Stomach (tissue), 9 donors: ENCODE results near the gene BRD3. TPM values are rescaled to one million over a fixed set of nuclear protein-coding genes. Genes with fewer than 3 reads are reported as not detected.
A peak's percentile ranks its signal among the peaks of the same experiment; 100 is the strongest.

ENCODE experiments used
- DNase-seq, 2 donors: peaks; one replicate each; pipeline versions ENCODE4 v3.0.0 to v3.0.0-alpha.2; 2013 to 2019
- H3K27ac ChIP-seq, 5 donors: fragments of 200-600 bp in 4 of 5; sonication (generic) in 4 of 5; one replicate each; pipeline ENCODE4 v1.5.1; 2013 to 2019; ENCODE audit warnings: mild to moderate bottlenecking in 1 of 5, moderate library complexity in 1 of 5
- H3K27me3 ChIP-seq, 3 donors: fragments of 200-600 bp; sonication (generic); one replicate each; pipeline ENCODE4 v1.5.1; 2017 to 2019; ENCODE audit warnings: mixed run types in 1 of 3
- H3K36me3 ChIP-seq, 4 donors: fragments of 200-600 bp; sonication (generic); 1 replicate in 3 of 4; 2 replicates in 1 of 4; pipeline ENCODE4 v1.5.1; 2016 to 2019
- H3K4me1 ChIP-seq, 4 donors: fragments of 200-600 bp; sonication (generic); one replicate each; pipeline ENCODE4 v1.5.1; 2016 to 2019
- H3K4me3 ChIP-seq, 4 donors: fragments of 200-600 bp; sonication (generic) in 3 of 4; one replicate each; pipeline ENCODE4 v1.5.1; 2016 to 2019; ENCODE audit warnings: mild to moderate bottlenecking in 1 of 4
- H3K9me3 ChIP-seq, 4 donors: fragments of 200-600 bp; sonication (generic); one replicate each; pipeline ENCODE4 v1.5.1; 2016 to 2019
- CTCF ChIP-seq, 7 experiments: fragments of 450-650 bp in 4 of 7; fragments of 200-600 bp in 3 of 7; sonication (generic) in 3 of 7; IDR thresholded peaks; one replicate each; pipeline ENCODE4 v1.5.1; 2016 to 2019; ENCODE audit warnings: antibody characterized with exemption in 7 of 7, control low read depth in 2 of 7, mild to moderate bottlenecking in 1 of 7
- EP300 ChIP-seq: sonication (generic); formaldehyde crosslinking; IDR thresholded peaks from one replicate; pipeline ENCODE4 v1.6.1; 2017; ENCODE audit warnings: antibody characterized with exemption
- POLR2A ChIP-seq, 4 donors: fragments of 450-650 bp; IDR thresholded peaks; one replicate each; pipeline ENCODE4 v1.6.1; 2016; ENCODE audit warnings: antibody characterized with exemption in 4 of 4, control low read depth in 2 of 4, mild to moderate bottlenecking in 1 of 4, moderate library complexity in 1 of 4
- POLR2AphosphoS5 ChIP-seq, 3 donors: sonication (generic); formaldehyde crosslinking; IDR thresholded peaks; one replicate each; pipeline ENCODE4 v1.6.1; 2016; ENCODE audit warnings: antibody characterized with exemption in 3 of 3
- WGBS, 5 donors: extraction: QIAGEN DNeasy Blood & Tissue Kit in 3 of 5; methylation state at CpG; one replicate each; pipeline versions ENCODE4 v1.1.5 to v1.1.7; 2013 to 2018; 5-methylcytosine and 5-hydroxymethylcytosine counted together
- intact Hi-C: fragments of 100-400 bp; cut with DNase I; formaldehyde crosslinking; loops from one replicate; pipeline ENCODE4 v1.15.1; 2023; ENCODE audit warnings: low total_unique reads
- polyA plus RNA-seq, 3 donors: library from polyadenylated mRNA; stranded (reverse); fragments of 200-250 nt; gene quantifications; one replicate each; pipeline ENCODE4 v1.2.3, GENCODE V29; 2013
- total RNA-seq, 5 donors: library from RNA; depleted of rRNA; stranded (reverse); fragments of >200 nt; gene quantifications; one replicate each; pipeline versions ENCODE4 v1.1.0 to v1.2.3, GENCODE V29; 2014 to 2016
- donor health status: healthy with polysubstance abuse.
- donor health status: Bipolar disorder and iron deficiency.
- donor health status: healthy.

BRD3 gene
- total and polyA plus RNA-seq, 8 donors = 6.4 to 29.0 (median 16.7) TPM

DNA sequence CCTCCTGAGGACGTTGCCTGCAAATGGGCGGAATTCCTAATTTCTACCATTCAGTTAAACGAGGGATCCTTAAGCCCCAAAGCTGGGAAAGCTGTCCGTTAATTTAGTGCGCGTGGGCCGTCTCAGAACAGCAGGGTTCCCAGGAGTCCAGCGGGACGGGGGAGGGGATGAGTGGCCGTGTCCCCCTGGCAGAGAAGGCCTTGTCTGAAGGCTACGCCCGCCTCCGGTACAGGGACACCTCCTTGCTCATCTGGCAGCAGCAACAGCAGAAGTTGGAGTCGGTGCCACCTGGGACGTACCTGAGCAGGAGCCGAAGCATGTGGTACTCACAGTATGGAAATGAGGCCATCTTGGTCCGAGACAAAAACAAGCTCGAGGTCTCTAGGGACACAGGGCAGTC lies 41.2 kb downstream of the BRD3 start:
- Histone ChIP-seq H3K36me3 (peaks cover 12 to 43% (median 37%) of the 10 kb centered on the region in 4 donors), H3K27me3 (no peaks in the 10 kb centered on the region), H3K9me3 (no peaks in the 10 kb centered on the region), H3K27ac (no peak overlapping the region), H3K4me3 (peak overlapping the region in 3 of 4 donors; percentile 93 to 100 (median 97)), H3K4me1 (peaks cover 8 to 22% (median 15%) of the 10 kb centered on the region in 4 donors)
- TF ChIP-seq POLR2A (IDR thresholded peaks at IDR 0.05) = no peak
- no peak for TF ChIP-seq CTCF (IDR thresholded peaks at IDR 0.05)
- WGBS, 5 donors = 86 to 90% (median 89%) methylated on average over 18 of the region's 18 CpGs
- intact Hi-C loops = loop anchor here (5.0 kb wide), 1 partner anchor 36 kb away; no protein-coding TSS in a partner anchor
- DNase-seq = no peak

GRCh38 chr9:134025606-134026541 lies 42.0 kb downstream of the BRD3 start:
- peak overlapping the region in 4 of 5 donors; percentile 59 to 86 (median 74) for H3K27ac ChIP-seq
- WGBS, 5 donors = 11 to 20% (median 13%) methylated on average over 28 to 66 of the region's 66 CpGs

GRCh38 chr9:134024828-134025605 lies 42.8 kb downstream of the BRD3 start, which contains the start of gene BRD3OS:
Gene BRD3OS, plus strand, starts transcription at chr9:134025481. Its CDS starts 1,267 bp downstream, at chr9:134026748.
- H3K27ac ChIP-seq = peak within 1 kb of the TSS in 4 of 5 donors; percentile 59 to 86 (median 74)
- H3K36me3 ChIP-seq = peaks cover 0 to 28% (median 22%) of the 10 kb centered on the region in 4 donors
- peak; percentile 96 to 99 for DNase-seq
- no peaks in the 10 kb centered on the region for H3K9me3 ChIP-seq
- peak in 2 of 3 donors; percentile 54 to 76 for TF ChIP-seq POLR2AphosphoS5 (IDR thresholded peaks at IDR 0.05)
- TF ChIP-seq EP300 = no peak
- intact Hi-C loops = loop anchor here (5.0 kb wide), 1 partner anchor 37 kb away; no protein-coding TSS in a partner anchor
- H3K4me1 ChIP-seq = peaks cover 8 to 22% (median 15%) of the 10 kb centered on the region in 4 donors
- H3K27me3 ChIP-seq = no peaks in the 10 kb centered on the region
- H3K4me3 ChIP-seq = peak within 1 kb of the TSS; percentile 70 to 100 (median 95)
- 0 to 2% (median 1%) methylated on average over 6 to 43 of the region's 43 CpGs for WGBS, 5 donors

More at GRCh38 chr9:134025606-134026541, 42.0 kb downstream of the BRD3 start:
- Histone ChIP-seq H3K4me3 (peak overlapping the region; percentile 70 to 100 (median 95)), H3K36me3 (peaks cover 5 to 36% (median 30%) of the 10 kb centered on the region in 4 donors), H3K27me3 (no peaks in the 10 kb centered on the region), H3K9me3 (no peaks in the 10 kb centered on the region), H3K4me1 (peaks cover 8 to 22% (median 15%) of the 10 kb centered on the region in 4 donors)
- intact Hi-C loops = loop anchor here (5.0 kb wide), 1 partner anchor 36 kb away; no protein-coding TSS in a partner anchor
- no peak for TF ChIP-seq POLR2A (IDR thresholded peaks at IDR 0.05)
- peak in 1 of 7 experiments; percentile 11 for TF ChIP-seq CTCF (IDR thresholded peaks at IDR 0.05)
- no peak for TF ChIP-seq POLR2AphosphoS5 (IDR thresholded peaks at IDR 0.05)
- no peak for TF ChIP-seq EP300
- peak; percentile 31 to 74 for DNase-seq

DNA sequence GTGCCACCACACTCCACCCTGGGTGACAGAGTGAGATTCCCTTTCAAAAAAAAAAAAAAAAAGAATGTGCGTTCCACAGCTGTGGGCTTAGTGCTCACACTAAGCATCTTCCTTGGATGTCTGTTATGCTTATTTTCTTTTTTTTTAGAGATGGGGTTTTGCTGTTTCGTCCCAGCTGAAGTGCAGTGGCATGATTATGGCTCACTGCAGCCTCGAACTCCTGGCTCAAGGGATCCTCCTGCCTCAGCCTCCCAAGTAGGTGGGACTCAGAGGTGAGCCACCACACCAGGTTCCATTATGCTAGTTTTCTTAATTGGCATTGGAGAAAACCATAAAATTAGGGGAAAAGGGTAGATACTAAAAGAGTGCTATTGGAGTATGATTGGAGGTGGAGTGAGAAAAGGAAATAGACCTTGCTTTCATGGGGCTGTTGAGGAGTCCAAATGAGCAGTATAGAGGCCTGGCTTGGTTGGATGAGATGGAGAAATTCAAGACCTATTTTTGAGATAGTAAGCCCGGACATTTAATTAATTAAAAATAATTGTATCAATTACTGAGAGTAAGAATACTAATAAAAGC lies 43.5 kb downstream of the BRD3 start:
- intact Hi-C loops = no loop called here

More for the DNA sequence above, 43.5 kb downstream of the BRD3 start:
- TF ChIP-seq POLR2AphosphoS5 (IDR thresholded peaks at IDR 0.05) (no peak), EP300 (no peak), CTCF (IDR thresholded peaks at IDR 0.05) (no peak), POLR2A (IDR thresholded peaks at IDR 0.05) (no peak)
- Histone ChIP-seq H3K4me1 (peaks cover 8 to 22% (median 15%) of the 10 kb centered on the region in 4 donors), H3K27me3 (no peaks in the 10 kb centered on the region), H3K36me3 (peaks cover 0 to 20% (median 15%) of the 10 kb centered on the region in 4 donors), H3K4me3 (peak overlapping the region; percentile 70 to 100 (median 95)), H3K27ac (peak overlapping the region in 3 of 5 donors; percentile 68 to 86 (median 80)), H3K9me3 (no peaks in the 10 kb centered on the region)
- WGBS, 5 donors = 69 to 75% (median 73%) methylated on average over 4 of the region's 4 CpGs
- DNase-seq = no peak
